Measurements from ENCODE around the gene TTBK2.

Gene TTBK2

GRCh38 chr15:42803436-42803835 is 117.1 kb downstream of the TTBK2 start:
- no peak overlapping the region for H3K23ac ChIP-seq (ENCODE audit: low read length in 2 of 2)
- H3K18ac ChIP-seq (ENCODE audit: low read depth in 1 of 2, low read length in 2 of 2), result no peak overlapping the region
- no peak overlapping the region for H2AFZ ChIP-seq (ENCODE audit: low read depth, low read length)

GRCh38 chr15:42802168-42802567 is 118.4 kb downstream of the TTBK2 start:
- no peak for DNase-seq
- Histone ChIP-seq H3K14ac (ENCODE audit: low read length in 2 of 2) (no peak overlapping the region), H3K4me2 (ENCODE audit: low read length, poor library complexity, severe bottlenecking) (no peak overlapping the region), H3K4ac (ENCODE audit: low read depth in 1 of 2, low read length in 2 of 2) (no peak overlapping the region), H3K4me3 (ENCODE audit: insufficient read depth in 1 of 2, low read depth in 1 of 2, low read length in 2 of 2) (no peak overlapping the region), H2BK5ac (ENCODE audit: low read depth, low read length, poor library complexity, severe bottlenecking) (no peak overlapping the region), H3K27me3 (ENCODE audit: control insufficient read depth in 1 of 2, insufficient read depth in 1 of 2, low read length in 2 of 2) (no peaks in the 10 kb centered on the region), H3K27ac (ENCODE audit: low read length, poor library complexity, severe bottlenecking) (no peak overlapping the region), H3K9ac (ENCODE audit: low read length) (no peak overlapping the region), H2AFZ (ENCODE audit: low read depth, low read length) (no peak overlapping the region), H3K18ac (ENCODE audit: low read depth in 1 of 2, low read length in 2 of 2) (no peak overlapping the region), H2BK12ac (ENCODE audit: low read length in 2 of 2) (no peak overlapping the region), H3K79me1 (replicated peaks; ENCODE audit: low read length, poor library complexity, severe bottlenecking) (no peaks in the 10 kb centered on the region), H3K9me3 (ENCODE audit: control insufficient read depth, low read length) (no peaks in the 10 kb centered on the region), H4K91ac (ENCODE audit: low read length) (no peak overlapping the region), H3K36me3 (ENCODE audit: control insufficient read depth in 1 of 2, insufficient read depth in 2 of 2, low read depth in 1 of 2, low read length in 2 of 2) (peaks cover 17 to 24% of the 10 kb centered on the region in 2 experiments), H3K4me1 (ENCODE audit: control insufficient read depth, insufficient read depth, low read depth, low read length) (no peaks in the 10 kb centered on the region), H3K23ac (ENCODE audit: low read length in 2 of 2) (no peak overlapping the region), H2AK5ac (ENCODE audit: low read length, severe bottlenecking) (no peak overlapping the region), H2BK120ac (ENCODE audit: low read depth, low read length) (no peak overlapping the region), H2BK15ac (ENCODE audit: low read depth, poor library complexity, severe bottlenecking) (no peak overlapping the region), H4K8ac (ENCODE audit: low read length) (no peak overlapping the region)
- 95% methylated on average over 7 of the region's 8 CpGs for WGBS

More at GRCh38 chr15:42803436-42803835, 117.1 kb downstream of the TTBK2 start:
- no peak overlapping the region for H2BK5ac ChIP-seq (ENCODE audit: low read depth, low read length, poor library complexity, severe bottlenecking)
- H3K9me3 ChIP-seq (ENCODE audit: control insufficient read depth, low read length), result no peaks in the 10 kb centered on the region
- no peak overlapping the region for H2AK5ac ChIP-seq (ENCODE audit: low read length, severe bottlenecking)
- H4K91ac ChIP-seq (ENCODE audit: low read length), result no peak overlapping the region
- H3K4me1 ChIP-seq (ENCODE audit: control insufficient read depth, insufficient read depth, low read depth, low read length), result no peaks in the 10 kb centered on the region
- no peak overlapping the region for H3K9ac ChIP-seq (ENCODE audit: low read length)
- no peak overlapping the region for H3K4ac ChIP-seq (ENCODE audit: low read depth in 1 of 2, low read length in 2 of 2)
- H2BK120ac ChIP-seq (ENCODE audit: low read depth, low read length), result no peak overlapping the region
- no peak overlapping the region for H3K14ac ChIP-seq (ENCODE audit: low read length in 2 of 2)
- H2BK12ac ChIP-seq (ENCODE audit: low read length in 2 of 2), result no peak overlapping the region
- 100% methylated on average over 3 of the region's 4 CpGs for WGBS
- H3K36me3 ChIP-seq (ENCODE audit: control insufficient read depth in 1 of 2, insufficient read depth in 2 of 2, low read depth in 1 of 2, low read length in 2 of 2), result peaks cover 17 to 24% of the 10 kb centered on the region in 2 experiments
- H2BK15ac ChIP-seq (ENCODE audit: low read depth, poor library complexity, severe bottlenecking), result no peak overlapping the region
- H3K4me3 ChIP-seq (ENCODE audit: insufficient read depth in 1 of 2, low read depth in 1 of 2, low read length in 2 of 2), result no peak overlapping the region
- DNase-seq, result no peak
- no peak overlapping the region for H3K27ac ChIP-seq (ENCODE audit: low read length, poor library complexity, severe bottlenecking)
- H3K27me3 ChIP-seq (ENCODE audit: control insufficient read depth in 1 of 2, insufficient read depth in 1 of 2, low read length in 2 of 2), result no peaks in the 10 kb centered on the region
- H3K4me2 ChIP-seq (ENCODE audit: low read length, poor library complexity, severe bottlenecking), result no peak overlapping the region
- no peaks in the 10 kb centered on the region for H3K79me1 ChIP-seq (replicated peaks; ENCODE audit: low read length, poor library complexity, severe bottlenecking)
- H4K8ac ChIP-seq (ENCODE audit: low read length), result no peak overlapping the region

DNA sequence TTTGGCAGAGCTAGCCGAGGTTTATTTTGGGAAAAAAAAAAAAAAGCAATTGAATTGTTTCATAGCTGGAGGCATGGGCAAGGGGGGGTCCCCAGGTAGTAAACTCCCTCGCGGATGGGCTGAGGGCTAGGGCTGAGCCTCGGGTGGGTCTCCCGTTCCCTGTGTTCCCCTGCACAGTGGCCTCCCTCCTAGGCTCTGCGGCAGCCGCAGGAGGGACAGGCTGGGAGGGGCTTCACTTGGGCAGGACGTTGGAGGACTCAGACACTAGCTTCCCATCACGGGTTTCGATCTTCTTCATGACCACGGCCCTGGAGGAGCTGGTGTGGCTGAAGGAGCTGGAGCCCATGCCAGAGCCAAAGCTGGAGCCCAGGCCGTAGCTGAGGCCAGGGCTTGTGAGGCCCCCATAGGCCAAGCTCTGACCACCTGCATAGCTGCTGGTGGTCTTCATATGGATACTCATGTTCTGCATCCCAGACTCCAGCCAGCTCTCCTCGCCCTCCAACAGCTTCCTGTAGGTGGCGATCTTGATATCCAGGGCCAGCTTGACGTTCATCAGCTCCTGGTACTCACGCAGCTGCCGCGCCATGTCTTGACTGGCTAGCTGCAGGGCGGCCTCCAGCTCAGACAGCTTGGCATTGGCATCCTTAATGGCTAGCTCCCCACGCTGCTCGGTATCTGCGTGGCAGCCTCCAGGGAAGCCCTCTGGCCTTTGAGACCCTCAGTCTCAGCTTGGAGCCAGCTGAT is 119.7 kb downstream of the TTBK2 start:
- 90% methylated on average over 22 of the region's 22 CpGs for WGBS

DNA sequence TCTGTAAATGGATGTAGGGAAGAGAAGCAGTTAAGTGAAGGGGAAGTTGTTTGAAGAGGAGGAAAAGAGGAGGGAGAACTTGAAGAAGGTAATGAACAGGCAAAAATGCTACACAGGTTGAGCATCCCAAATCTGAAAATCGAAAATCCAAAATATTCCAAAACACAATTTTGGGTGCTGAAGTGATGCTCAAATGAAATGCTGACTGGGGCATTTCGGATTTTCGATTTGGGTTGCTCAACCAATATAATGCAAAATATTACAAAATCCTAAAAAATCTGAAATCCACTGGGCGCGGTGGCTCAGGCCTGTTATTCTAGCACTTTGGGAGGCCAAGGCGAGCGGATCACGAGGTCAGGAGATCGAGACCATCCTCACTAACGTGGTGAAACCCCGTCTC is 121.8 kb downstream of the TTBK2 start:
- Histone ChIP-seq H3K4me1 (ENCODE audit: control insufficient read depth, insufficient read depth, low read depth, low read length) (no peaks in the 10 kb centered on the region), H2AFZ (ENCODE audit: low read depth, low read length) (no peak overlapping the region), H3K18ac (ENCODE audit: low read depth in 1 of 2, low read length in 2 of 2) (no peak overlapping the region), H3K4me2 (ENCODE audit: low read length, poor library complexity, severe bottlenecking) (no peak overlapping the region), H3K23ac (ENCODE audit: low read length in 2 of 2) (no peak overlapping the region), H2BK12ac (ENCODE audit: low read length in 2 of 2) (no peak overlapping the region), H3K4me3 (ENCODE audit: insufficient read depth in 1 of 2, low read depth in 1 of 2, low read length in 2 of 2) (no peak overlapping the region), H3K14ac (ENCODE audit: low read length in 2 of 2) (no peak overlapping the region), H3K9ac (ENCODE audit: low read length) (no peak overlapping the region), H4K91ac (ENCODE audit: low read length) (no peak overlapping the region), H3K36me3 (ENCODE audit: control insufficient read depth in 1 of 2, insufficient read depth in 2 of 2, low read depth in 1 of 2, low read length in 2 of 2) (peaks cover 17 to 30% of the 10 kb centered on the region in 2 experiments), H2BK120ac (ENCODE audit: low read depth, low read length) (no peak overlapping the region), H3K27me3 (ENCODE audit: control insufficient read depth in 1 of 2, insufficient read depth in 1 of 2, low read length in 2 of 2) (no peaks in the 10 kb centered on the region), H2AK5ac (ENCODE audit: low read length, severe bottlenecking) (no peak overlapping the region), H3K9me3 (ENCODE audit: control insufficient read depth, low read length) (no peaks in the 10 kb centered on the region), H2BK15ac (ENCODE audit: low read depth, poor library complexity, severe bottlenecking) (no peak overlapping the region), H3K4ac (ENCODE audit: low read depth in 1 of 2, low read length in 2 of 2) (no peak overlapping the region), H2BK5ac (ENCODE audit: low read depth, low read length, poor library complexity, severe bottlenecking) (no peak overlapping the region), H3K27ac (ENCODE audit: low read length, poor library complexity, severe bottlenecking) (no peak overlapping the region), H3K79me1 (replicated peaks; ENCODE audit: low read length, poor library complexity, severe bottlenecking) (no peaks in the 10 kb centered on the region), H4K8ac (ENCODE audit: low read length) (no peak overlapping the region)
- no peak for DNase-seq
- 94% methylated on average over 11 of the region's 11 CpGs for WGBS

More for the DNA sequence above, 119.7 kb downstream of the TTBK2 start:
- Histone ChIP-seq H3K27ac (ENCODE audit: low read length, poor library complexity, severe bottlenecking) (no peak overlapping the region), H3K18ac (ENCODE audit: low read depth in 1 of 2, low read length in 2 of 2) (no peak overlapping the region), H2AFZ (ENCODE audit: low read depth, low read length) (no peak overlapping the region), H3K4me3 (ENCODE audit: insufficient read depth in 1 of 2, low read depth in 1 of 2, low read length in 2 of 2) (no peak overlapping the region), H2BK120ac (ENCODE audit: low read depth, low read length) (no peak overlapping the region), H2BK15ac (ENCODE audit: low read depth, poor library complexity, severe bottlenecking) (no peak overlapping the region), H2BK5ac (ENCODE audit: low read depth, low read length, poor library complexity, severe bottlenecking) (no peak overlapping the region), H2BK12ac (ENCODE audit: low read length in 2 of 2) (no peak overlapping the region), H3K27me3 (ENCODE audit: control insufficient read depth in 1 of 2, insufficient read depth in 1 of 2, low read length in 2 of 2) (no peaks in the 10 kb centered on the region), H3K9ac (ENCODE audit: low read length) (no peak overlapping the region), H3K14ac (ENCODE audit: low read length in 2 of 2) (no peak overlapping the region), H3K36me3 (ENCODE audit: control insufficient read depth in 1 of 2, insufficient read depth in 2 of 2, low read depth in 1 of 2, low read length in 2 of 2) (peaks cover 17 to 24% of the 10 kb centered on the region in 2 experiments), H3K9me3 (ENCODE audit: control insufficient read depth, low read length) (no peaks in the 10 kb centered on the region), H3K4ac (ENCODE audit: low read depth in 1 of 2, low read length in 2 of 2) (no peak overlapping the region), H3K4me2 (ENCODE audit: low read length, poor library complexity, severe bottlenecking) (no peak overlapping the region), H3K79me1 (replicated peaks; ENCODE audit: low read length, poor library complexity, severe bottlenecking) (no peaks in the 10 kb centered on the region), H4K8ac (ENCODE audit: low read length) (no peak overlapping the region), H3K4me1 (ENCODE audit: control insufficient read depth, insufficient read depth, low read depth, low read length) (no peaks in the 10 kb centered on the region), H3K23ac (ENCODE audit: low read length in 2 of 2) (no peak overlapping the region), H4K91ac (ENCODE audit: low read length) (no peak overlapping the region), H2AK5ac (ENCODE audit: low read length, severe bottlenecking) (no peak overlapping the region)
- DNase-seq, result no peak

Measured in mesenchymal stem cell (in vitro differentiated cells and primary cell).